ENCODE results near the gene ERCC6.

ERCC6 gene

GRCh38 chr10:49498425-49498824 lies 40.5 kb downstream of the ERCC6 start:
- no peak for TF ChIP-seq CTCF (IDR thresholded peaks at IDR 0.05; ENCODE audit: control insufficient read depth, insufficient read depth, low read depth, low read length, missing control alignments)
- no peak for DNase-seq (ENCODE audit: low read depth)
- no peak overlapping the region for H3K4me3 ChIP-seq (ENCODE audit: control insufficient read depth, low read depth, low read length)

GRCh38 chr10:49497358-49497757 lies 41.6 kb downstream of the ERCC6 start:
- no peak for TF ChIP-seq CTCF (IDR thresholded peaks at IDR 0.05; ENCODE audit: control insufficient read depth, insufficient read depth, low read depth, low read length, missing control alignments)
- no peak for DNase-seq (ENCODE audit: low read depth)

GRCh38 chr10:49488056-49488717 lies 50.7 kb downstream of the ERCC6 start:
- no peak for TF ChIP-seq CTCF (IDR thresholded peaks at IDR 0.05; ENCODE audit: control insufficient read depth, insufficient read depth, low read depth, low read length, missing control alignments)
- DNase-seq (ENCODE audit: low read depth), result no peak
- H3K4me3 ChIP-seq (ENCODE audit: control insufficient read depth, low read depth, low read length), result no peak overlapping the region

More at GRCh38 chr10:49497358-49497757, 41.6 kb downstream of the ERCC6 start:
- H3K4me3 ChIP-seq (ENCODE audit: control insufficient read depth, low read depth, low read length), result no peak overlapping the region

GRCh38 chr10:49486738-49487137 lies 52.2 kb downstream of the ERCC6 start:
- no peak overlapping the region for H3K4me3 ChIP-seq (ENCODE audit: control insufficient read depth, low read depth, low read length)
- no peak for DNase-seq (ENCODE audit: low read depth)
- no peak for TF ChIP-seq CTCF (IDR thresholded peaks at IDR 0.05; ENCODE audit: control insufficient read depth, insufficient read depth, low read depth, low read length, missing control alignments)

- no peak for DNase-seq (ENCODE audit: low read depth)
- H3K4me3 ChIP-seq (ENCODE audit: control insufficient read depth, low read depth, low read length), result no peak overlapping the region
- TF ChIP-seq CTCF (IDR thresholded peaks at IDR 0.05; ENCODE audit: control insufficient read depth, insufficient read depth, low read depth, low read length, missing control alignments), result no peak
These were observed 52.9 kb downstream of the ERCC6 start for GRCh38 chr10:49486009-49486408.

GRCh38 chr10:49484486-49485235 lies 54.3 kb downstream of the ERCC6 start:
- no peak for TF ChIP-seq CTCF (IDR thresholded peaks at IDR 0.05; ENCODE audit: control insufficient read depth, insufficient read depth, low read depth, low read length, missing control alignments)
- DNase-seq (ENCODE audit: low read depth), result peak; percentile 18
- no peak overlapping the region for H3K4me3 ChIP-seq (ENCODE audit: control insufficient read depth, low read depth, low read length)
